HG03108 (cell line): ENCODE results near the gene SNTG2.

Source experiments
- ATAC-seq: cut with Tn5 transposase; IDR thresholded peaks from one replicate; pipeline ENCODE4 v1.9.1; 2021; ENCODE audit warnings: moderate library complexity; ENCODE audit not compliant: unreplicated experiment

The SNTG2 gene

DNA sequence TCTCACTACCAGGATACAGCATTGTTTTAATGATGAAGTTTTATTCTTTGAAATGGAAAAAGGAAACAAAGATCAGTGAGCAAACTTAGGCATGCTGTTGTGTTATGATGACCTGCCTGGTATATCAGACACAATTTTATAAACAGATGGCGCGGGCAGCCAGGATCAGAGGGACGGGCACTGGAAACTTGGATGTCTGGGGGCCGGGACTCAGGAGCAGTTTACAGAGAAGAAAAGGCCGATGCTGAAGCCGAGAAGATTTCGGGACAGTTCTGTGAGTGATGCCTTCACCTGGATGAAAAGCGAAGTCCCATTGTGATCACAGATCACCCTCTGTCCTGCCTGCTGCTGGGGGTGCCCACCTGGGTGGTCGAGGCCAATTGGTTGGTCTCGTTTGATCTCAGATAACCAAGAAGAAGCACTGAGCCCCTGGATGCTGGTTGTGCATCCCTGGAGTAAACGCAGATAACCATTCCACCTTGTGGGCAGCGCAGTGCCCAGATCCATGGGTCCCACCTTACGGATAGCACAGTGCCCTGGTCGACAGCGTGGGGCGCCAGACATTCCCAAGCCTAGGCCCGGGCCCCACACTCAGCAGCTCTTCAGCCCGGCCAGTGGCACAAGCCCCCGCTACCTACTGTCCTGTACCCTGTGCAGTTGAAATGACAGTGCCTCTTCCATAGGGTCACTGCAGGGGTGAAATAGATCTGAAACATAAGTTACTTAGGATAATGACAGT is 279.7 kb downstream of the SNTG2 start:
- no peak for ATAC-seq

DNA sequence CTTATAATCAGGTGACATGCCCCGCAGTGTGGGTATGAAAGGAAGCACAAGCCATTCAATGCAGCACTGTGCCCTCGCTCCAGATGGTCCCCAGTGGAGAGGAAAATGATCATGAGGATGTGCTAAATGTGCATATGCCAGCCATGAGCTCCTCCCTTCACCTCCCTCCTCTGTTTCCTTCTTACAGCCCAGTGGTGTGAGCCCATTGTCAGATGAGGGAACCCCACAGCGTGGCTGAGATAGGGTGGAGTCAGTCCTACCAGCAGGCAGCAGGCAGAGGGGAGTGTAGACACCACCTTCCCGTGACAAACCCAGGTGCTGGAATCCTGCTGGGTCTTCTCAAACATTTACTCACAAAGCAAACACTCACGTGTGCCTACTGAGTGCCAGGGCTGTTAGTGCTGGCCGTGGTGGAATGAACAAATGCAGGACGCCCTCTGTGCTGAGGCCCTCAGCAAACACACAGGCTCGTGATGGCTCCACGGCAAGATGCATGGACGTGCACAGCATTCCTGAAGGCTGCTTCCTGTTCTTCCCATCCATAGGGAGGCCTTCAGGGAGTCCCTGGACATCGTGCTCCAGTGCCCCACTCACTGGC is 280.9 kb downstream of the SNTG2 start:
- no peak for ATAC-seq

DNA sequence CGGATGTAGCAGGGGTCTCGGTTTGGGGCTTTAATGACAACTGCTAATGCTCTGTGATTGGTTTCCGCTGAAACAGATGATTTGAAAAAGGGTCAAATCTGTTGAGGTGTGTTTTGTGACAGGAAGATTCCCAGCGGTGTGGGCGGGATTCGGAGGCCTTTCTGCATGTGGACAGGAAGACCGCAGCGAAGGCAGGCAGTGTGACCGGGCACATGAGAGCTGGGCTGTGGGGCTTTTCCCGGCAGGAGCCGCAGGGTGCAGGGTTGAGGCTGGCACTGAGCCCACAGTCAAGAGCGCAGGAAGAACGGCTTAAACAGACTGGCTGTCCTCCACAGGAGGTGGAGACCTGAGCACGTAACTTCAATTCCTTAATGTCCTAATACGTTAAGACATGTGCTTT is 282.6 kb downstream of the SNTG2 start:
- ATAC-seq = no peak

DNA sequence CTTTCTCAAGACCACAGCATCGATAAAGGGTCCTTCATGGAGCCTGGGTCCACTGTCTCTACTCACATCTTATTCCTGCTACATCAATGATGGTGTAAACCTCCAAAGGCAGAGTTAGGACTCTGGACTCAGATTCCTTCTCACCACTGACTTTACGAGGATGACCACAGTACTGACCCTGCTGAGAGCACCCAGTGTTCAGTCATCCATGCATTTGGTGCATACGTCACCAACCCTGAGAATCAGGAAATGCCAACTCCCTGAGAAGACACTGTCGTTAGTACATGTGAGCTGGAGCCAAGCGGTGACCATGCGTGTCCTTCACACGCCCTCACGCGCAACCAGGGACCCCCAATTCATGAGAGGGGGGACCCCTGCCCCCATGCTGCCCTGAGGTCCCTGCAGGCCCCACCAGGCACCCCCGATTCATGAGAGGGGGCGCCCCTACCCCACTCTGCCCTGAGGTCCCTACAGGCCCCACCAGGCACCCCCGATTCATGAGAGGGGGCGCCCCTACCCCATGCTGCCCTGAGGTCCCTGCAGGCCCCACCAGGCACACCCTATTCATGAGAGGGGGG is 284.2 kb downstream of the SNTG2 start:
- no peak for ATAC-seq

DNA sequence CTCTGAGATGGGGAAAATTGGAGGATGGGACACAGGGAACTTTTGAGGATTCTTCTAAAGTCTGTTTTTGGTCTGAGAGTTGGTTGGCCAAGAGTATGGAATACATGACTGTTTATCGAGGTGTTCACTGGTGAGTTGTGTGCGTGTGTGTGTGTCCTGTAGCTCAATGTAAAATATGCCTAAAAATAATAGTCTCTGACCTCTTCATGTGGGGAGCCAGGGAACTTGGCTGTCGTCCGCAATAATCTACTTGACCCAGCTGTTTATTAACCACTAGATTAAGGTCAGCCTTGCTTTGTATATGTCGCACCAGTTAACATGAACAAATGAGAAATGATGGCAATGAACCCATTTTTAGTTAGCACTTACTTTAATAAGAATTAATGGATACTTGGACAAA is 285.2 kb downstream of the SNTG2 start:
- ATAC-seq = no peak

DNA sequence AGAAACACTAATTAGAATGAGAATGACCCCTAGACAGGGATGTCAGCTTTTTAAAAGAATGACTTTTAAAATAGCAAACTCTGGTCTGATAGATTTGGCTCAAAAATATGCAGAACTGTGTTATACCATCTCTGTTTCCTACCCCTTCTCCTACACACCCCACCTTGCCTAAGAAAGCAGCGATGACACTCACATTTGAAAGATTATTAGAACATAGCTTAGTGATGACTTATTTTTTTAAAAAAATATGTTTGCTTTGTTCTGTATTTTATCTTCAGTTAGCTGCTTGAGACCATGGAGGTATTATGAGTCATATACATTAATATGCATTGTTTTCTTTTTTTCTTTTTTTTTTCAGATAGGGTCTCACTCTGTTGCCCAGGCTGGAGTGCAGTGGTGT is 286.0 kb downstream of the SNTG2 start:
- no peak for ATAC-seq

DNA sequence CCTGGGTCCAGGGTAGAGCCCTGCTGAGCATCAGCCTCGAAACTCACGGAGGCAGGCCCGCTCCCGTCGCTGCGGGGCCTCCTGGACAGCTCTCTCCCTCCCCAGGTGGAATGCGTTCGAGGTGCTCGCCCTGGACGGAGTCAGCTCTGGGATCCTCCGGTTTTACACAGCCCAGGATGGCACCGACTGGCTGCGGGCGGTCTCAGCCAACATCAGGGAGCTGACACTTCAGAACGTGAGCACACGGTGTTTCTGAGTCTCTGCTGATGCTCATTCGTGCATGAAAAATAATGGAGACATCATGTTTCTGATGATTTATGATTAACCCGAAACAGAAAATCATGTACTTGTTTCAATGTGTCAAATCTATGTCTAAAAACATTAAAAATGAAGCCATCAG is 287.1 kb downstream of the SNTG2 start:
- no peak for ATAC-seq

DNA sequence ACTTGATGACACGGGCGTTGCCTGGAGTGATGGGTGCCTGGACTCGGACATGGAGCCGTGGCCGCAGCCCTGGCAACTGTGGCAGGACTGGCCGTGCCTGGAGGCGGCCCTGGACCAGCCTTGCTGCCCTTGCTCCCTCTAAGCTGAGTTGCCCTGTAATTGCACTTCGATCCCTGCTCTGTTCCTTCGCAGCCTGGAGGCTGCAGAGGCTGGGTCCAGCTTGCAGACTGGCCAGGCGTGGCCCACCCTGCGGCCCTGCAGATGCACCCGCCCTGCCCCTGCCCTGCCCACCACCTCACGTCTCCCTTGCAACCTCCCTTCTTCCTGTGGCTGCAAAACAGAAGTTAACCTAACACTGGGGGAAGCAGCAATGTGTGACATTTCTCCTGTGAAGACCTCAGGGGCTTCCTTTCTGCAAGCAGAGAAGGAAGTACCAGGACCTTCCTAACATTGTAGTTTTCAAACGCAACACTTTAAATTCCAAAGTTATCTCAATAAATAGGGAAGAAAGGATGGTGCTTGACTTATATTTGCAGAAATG is 288.0 kb downstream of the SNTG2 start:
- ATAC-seq = no peak

DNA sequence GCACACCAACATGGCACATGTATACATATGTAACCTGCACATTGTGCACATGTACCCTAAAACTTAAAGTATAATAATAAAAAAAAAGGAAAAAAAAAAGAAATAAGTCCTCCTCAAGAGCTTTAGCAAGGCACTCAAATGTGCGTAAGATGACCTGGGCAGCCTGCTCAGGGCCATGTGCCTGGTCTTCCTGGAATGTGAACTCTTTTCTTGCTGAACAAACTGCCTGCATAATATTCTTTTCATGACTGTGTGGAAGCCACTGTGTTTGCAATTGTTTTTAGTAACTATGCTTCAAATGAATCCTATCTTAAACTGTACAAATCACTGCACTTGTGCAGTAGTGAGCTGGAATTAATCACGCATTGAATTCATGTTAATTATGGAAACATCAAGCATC is 294.5 kb downstream of the SNTG2 start:
- no peak for ATAC-seq

DNA sequence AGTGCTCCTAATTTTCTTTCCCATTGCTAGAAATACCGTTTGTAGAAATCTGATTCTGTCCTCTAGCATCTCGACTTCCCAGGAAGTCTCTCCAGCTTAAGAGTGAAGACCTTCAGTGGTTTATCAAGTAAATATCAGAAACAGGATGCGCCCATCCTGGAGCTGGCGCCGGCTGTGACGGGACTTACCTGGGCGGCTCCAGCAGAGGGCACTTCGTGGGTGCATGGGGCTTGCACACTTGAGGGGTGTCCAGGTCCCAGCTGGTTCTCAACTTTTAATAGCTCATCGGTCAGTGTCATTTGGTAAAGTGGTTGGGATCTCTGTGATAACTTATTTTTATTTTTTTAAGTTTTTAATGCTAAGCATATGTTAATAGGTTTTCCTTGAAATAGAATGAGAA is 295.6 kb downstream of the SNTG2 start:
- ATAC-seq = no peak

DNA sequence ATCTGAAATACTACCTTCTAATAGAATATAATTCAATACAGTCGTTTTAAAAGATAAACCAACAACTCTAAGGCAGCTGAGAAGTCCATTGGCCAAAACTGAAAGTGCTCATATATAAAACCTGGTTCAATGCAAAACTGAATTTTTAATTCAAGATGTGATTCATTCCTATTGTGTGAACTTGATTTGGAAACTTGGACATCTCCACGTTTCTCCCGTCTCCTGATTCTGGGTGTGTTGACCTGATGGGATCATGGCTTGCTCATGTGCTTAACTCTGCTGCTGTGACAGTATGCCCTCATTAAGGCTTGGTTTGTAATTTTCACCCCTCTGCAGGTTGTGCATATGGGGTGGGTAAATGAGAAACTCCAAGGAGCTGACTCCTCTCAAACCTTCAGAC is 296.3 kb downstream of the SNTG2 start:
- no peak for ATAC-seq

DNA sequence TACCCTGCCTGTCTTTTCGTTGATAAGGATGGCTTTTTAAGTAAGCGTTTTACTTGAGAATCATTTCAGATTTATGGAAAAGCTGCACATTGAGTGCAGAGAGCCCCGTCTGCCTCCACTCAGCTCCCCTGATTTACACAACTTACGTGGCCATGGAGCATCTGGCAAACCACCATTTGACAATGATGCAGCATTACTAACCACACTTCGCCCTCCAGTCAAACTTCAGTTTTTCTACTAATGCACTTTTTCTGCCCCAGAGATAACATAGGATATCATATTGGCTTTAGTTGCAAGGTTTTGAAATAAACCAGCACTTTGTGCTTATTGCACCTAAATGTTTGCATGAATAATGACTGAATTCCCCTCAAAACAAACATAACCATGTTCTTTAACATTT is 297.5 kb downstream of the SNTG2 start:
- ATAC-seq = no peak

DNA sequence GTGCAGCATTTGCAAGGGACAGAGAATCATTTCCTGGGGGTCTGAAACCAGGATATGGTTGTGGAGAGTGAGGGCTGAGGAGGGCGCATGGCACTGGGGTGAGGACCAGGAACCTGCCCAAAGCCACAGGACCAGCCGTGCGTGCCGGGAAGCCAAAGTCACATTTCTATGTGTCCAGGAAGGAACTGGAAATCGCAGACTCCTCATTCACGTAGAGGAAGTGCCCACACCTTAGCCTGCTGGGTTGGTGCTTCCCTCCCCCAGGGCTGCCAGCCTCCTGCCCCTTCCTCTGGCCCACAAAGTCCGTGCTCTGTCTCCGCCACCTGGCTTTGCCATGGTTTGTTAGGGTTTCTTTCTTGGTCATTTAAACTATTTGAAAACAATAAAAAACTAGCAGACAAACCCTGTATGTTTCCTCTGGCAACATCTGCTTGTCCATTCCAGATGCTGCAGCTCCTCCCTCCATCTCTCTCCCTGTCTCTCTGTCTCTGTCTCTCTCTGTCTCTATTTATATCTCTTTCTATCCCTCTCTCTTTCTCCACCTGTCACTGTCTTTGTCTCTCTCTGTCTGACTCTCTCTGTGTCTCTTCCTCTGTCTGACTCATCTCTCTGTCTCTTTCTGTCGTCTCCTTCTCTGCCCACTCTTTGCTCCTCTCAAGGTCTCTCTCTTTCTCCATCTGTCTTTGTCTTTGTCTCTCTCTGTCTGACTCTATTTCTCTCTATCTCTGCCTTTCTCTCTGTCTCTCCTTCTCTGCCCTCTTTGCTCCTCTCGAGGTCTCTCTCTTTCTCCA is 299.4 kb downstream of the SNTG2 start:
- ATAC-seq = no peak

DNA sequence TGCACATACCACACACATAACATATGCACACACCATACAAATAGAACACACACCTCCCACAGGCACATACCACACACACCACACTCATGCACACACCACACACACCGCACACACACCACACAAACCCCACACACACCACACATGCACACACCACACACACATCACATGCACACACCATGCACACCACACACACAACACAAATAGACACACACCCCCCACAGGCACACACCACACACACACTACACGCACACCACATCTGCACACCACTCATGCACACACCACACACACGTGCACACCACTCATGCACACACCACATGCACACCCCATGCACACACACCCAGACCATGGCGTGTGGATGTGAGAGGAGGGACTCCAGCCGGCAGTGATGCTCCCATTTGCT is 300.9 kb downstream of the SNTG2 start:
- no peak for ATAC-seq

DNA sequence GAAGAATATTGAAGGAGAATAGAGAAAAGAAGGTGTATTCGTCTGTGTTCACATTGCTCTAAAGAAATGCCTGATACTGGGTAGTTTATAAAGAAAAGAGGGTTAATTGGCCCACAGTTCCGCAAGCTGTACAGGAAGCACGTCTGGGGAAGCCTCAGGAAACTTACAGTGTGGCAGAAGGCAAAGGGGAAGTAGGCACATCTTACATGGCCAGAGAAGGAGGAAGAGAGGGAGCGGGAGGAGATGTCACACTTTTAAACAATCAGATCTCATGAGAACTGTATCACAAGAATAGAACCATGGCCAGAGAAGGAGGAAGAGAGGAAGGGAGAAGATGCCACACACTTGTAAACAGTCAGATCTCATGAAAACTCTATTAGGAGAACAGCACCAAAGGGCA is 303.0 kb downstream of the SNTG2 start:
- no peak for ATAC-seq

DNA sequence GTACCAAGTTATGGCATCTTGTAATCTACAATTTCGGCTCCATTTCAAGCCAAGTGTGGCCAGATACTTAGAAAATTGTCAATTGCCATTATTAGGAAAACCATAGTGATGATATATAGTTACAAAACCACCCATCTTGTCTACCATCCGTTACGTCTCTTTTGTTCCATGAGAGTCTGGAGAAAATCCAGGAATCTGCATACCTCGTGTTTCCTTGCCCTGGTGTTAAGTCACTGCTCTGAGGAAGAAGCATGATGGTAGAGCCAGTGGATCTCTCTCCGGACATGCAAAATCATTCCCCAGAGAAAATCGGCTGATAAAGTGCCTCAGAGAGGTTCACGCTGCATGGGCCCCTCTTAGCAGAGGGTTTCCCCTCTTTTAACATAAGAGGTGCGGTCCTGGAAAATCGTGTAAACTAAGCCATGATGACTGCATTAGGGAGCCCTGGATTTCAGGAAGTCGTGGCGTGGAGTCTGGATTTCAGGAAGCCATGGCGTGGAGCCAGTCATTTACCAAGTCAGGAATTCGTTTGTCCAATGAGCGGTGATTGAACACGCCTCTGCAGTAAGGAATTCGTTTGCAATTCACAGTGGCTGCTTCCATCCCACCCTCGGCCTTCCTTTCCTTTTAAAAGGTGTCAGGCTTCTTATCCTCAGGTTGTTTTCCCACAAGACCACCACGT is 304.2 kb downstream of the SNTG2 start:
- ATAC-seq = no peak

DNA sequence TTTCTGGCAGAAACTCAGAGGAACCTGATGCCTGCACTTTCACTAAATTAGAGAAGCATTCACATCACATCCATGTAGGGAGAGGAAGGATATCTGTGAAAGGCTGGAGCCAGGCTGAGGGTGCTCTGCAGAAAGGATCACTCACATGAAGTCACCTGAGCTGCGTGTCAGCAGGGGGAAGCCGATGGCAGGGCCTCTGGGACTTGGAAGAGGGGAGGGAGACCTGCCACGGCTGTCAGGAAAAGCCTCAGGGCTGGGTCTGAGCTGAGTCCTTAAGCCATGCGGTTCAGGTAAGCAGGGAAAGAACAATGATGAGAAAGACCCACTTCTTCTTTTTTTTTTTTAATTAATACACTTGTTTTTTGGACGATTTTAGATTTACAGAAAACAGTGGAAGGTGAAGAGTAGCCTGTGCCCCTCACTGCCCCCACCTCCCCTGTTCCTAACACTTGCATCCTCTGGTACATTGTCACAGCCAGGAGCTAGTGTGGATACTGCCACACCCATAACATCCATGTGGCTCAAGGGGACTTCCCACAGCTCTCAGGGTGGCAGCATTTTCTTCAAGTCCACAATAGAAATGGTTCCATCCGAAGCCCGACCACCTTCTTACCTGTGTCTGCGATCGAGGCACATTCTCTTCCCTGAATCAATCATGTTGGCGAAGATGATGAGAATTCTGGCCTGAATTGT is 306.1 kb downstream of the SNTG2 start:
- no peak for ATAC-seq

DNA sequence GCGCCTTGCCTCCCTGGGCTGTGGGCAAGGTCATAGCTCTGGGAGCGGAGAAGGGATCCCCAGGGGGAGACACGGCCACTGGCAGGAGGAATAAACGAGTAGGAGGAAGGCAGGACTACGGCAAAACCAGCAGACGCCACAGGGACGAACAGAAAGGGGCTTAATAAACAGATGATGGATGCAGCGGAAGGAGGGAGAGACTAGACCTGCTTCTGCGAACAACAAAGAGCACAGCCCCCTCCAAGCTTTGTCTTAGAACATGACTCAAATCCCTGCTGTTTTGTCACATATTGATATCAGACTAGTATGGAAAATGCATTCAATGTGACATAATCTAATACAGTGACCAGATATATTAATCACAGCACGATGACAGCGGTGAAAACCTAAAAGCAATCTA is 306.7 kb downstream of the SNTG2 start:
- ATAC-seq = no peak

DNA sequence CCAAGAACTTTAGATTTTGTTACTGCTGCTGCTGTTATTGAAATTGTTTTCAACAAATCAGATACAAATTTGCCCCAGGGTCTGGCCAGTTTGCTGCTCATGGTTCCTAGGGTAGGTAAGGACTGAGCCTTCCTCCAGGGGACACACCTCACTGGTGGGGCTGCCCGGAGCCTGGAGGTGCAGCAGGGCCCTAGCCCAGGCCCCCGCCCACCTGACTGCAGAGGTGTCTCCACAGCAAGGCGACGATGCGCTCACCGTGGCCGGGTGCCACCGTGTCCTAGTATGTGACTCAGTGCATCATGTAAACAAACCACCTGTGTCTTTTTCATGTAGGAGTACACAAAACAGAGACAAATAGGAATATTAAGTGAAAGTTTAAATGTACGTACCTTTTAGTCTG is 309.1 kb downstream of the SNTG2 start:
- ATAC-seq = no peak

DNA sequence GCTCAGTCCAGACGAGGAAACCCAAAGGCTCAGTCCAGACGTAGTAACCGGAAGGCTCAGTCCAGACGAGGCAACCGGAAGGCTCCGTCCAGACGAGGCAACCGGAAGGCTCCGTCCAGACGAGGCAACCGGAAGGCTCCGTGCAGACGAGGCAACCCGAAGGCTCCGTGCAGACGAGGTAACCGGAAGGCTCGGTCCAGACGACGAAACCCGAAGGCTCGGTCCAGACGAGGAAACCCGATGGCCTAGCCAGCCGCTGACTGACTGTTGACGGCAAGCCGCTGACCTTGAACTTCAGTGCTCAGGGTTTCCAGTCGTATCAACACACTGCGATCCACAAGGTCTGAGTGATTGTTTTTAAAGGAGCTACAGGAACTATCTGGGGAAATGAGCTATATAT is 312.0 kb downstream of the SNTG2 start:
- ATAC-seq = no peak
